HEK293T (cell line): Measurements from ENCODE around the gene CDH4.

Experiments
- CTCF ChIA-PET: fragments of 350-600 bp; formaldehyde crosslinking; extraction: SDS; loops from one replicate; lab custom pipeline; 2021; ENCODE audit warnings: antibody characterized with exemption, inconsistent platforms; lab: Yijun Ruan, JAX
- POLR2A ChIA-PET: fragments of 350-600 bp; formaldehyde crosslinking; extraction: SDS; loops from one replicate; lab custom pipeline; 2020; ENCODE audit warnings: antibody characterized with exemption, inconsistent platforms; lab: Yijun Ruan, JAX
- DNase-seq: peaks from one replicate; pipeline ENCODE4 v3.0.0; 2012; ENCODE audit warnings: mixed read lengths; ENCODE audit errors: extremely low spot score
- ARNT ChIP-seq: fragments of 450-650 bp; IDR thresholded peaks from 2 replicates; pipeline ENCODE4 v1.6.1; 2017; ENCODE audit warnings: mild to moderate bottlenecking
- BHLHE40 ChIP-seq: fragments of 450-650 bp; IDR thresholded peaks from 2 replicates; pipeline ENCODE4 v1.6.1; 2016; ENCODE audit warnings: mild to moderate bottlenecking, moderate library complexity, borderline replicate concordance
- CTBP1 ChIP-seq: fragments of 450-650 bp; IDR thresholded peaks from 2 replicates; pipeline ENCODE4 v1.6.1; 2016; ENCODE audit warnings: borderline replicate concordance
- ELF4 ChIP-seq: fragments of 450-650 bp; IDR thresholded peaks from 2 replicates; pipeline ENCODE4 v1.6.1; 2017; ENCODE audit warnings: antibody characterized with exemption
- FOXA1 ChIP-seq: fragments of 450-650 bp; IDR thresholded peaks from 2 replicates; pipeline ENCODE4 v1.6.1; 2016; ENCODE audit warnings: mild to moderate bottlenecking
- FOXK2 ChIP-seq: fragments of 450-650 bp; IDR thresholded peaks from 2 replicates; pipeline ENCODE4 v1.6.1; 2016; ENCODE audit warnings: mild to moderate bottlenecking
- FOXM1 ChIP-seq: fragments of 450-650 bp; IDR thresholded peaks from 2 replicates; pipeline ENCODE4 v1.6.1; 2017; ENCODE audit warnings: mild to moderate bottlenecking, borderline replicate concordance
- HDGF ChIP-seq: fragments of 450-650 bp; IDR thresholded peaks from 2 replicates; pipeline ENCODE4 v1.6.1; 2017; ENCODE audit warnings: antibody characterized with exemption, borderline replicate concordance
- L3MBTL2 ChIP-seq: fragments of 450-650 bp; conservative IDR thresholded peaks from 2 replicates; pipeline ENCODE4 v1.6.1; 2016; ENCODE audit warnings: mild to moderate bottlenecking
- LEF1 ChIP-seq: fragments of 450-650 bp; IDR thresholded peaks from 2 replicates; pipeline ENCODE4 v1.6.1; 2017; ENCODE audit warnings: mild to moderate bottlenecking, borderline replicate concordance
- NFRKB ChIP-seq: fragments of 450-650 bp; IDR thresholded peaks from 2 replicates; pipeline ENCODE4 v1.6.1; 2016; ENCODE audit warnings: mild to moderate bottlenecking, moderate library complexity
- SP1 ChIP-seq: fragments of 450-650 bp; IDR thresholded peaks from 2 replicates; pipeline ENCODE4 v1.6.1; 2017
- SUZ12 ChIP-seq: fragments of 450-650 bp; IDR thresholded peaks from 2 replicates; pipeline ENCODE4 v1.6.1; 2016; ENCODE audit warnings: mild to moderate bottlenecking
- TARDBP ChIP-seq: fragments of 450-650 bp; IDR thresholded peaks from 2 replicates; pipeline ENCODE4 v1.6.1; 2016
- ZNF384 ChIP-seq: fragments of 450-650 bp; IDR thresholded peaks from 2 replicates; pipeline ENCODE4 v1.6.1; 2016
- TF ChIP-seq, protein P1 (sequence below): fragments of 450-650 bp; IDR thresholded peaks from 2 replicates; pipeline ENCODE4 v1.6.1; 2016

CDH4 gene

DNA sequence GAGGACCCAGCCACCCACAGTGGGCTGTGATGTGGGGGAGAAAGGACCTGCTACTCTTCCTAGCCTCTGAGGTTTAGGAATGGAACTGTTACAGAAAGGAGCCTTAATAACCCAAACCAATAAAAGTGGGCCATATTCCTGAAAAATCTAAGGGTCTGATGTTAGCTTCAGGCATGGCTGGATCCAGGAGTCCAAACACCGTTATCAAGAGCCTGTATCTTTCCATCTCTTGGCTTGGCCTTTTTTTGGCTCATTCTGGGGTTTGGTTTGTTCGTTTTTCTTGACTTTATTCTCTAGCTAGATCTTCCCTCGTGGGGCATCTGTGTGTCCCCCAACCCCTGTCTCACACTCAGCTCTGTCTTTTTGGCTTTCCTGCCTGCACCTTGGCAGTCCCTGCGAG lies 38.7 kb downstream of the CDH4 start:
- TF ChIP-seq FOXM1, result no peak
- no peak for TF ChIP-seq FOXA1
- no peak for TF ChIP-seq NFRKB
- TF ChIP-seq, protein P1, sequence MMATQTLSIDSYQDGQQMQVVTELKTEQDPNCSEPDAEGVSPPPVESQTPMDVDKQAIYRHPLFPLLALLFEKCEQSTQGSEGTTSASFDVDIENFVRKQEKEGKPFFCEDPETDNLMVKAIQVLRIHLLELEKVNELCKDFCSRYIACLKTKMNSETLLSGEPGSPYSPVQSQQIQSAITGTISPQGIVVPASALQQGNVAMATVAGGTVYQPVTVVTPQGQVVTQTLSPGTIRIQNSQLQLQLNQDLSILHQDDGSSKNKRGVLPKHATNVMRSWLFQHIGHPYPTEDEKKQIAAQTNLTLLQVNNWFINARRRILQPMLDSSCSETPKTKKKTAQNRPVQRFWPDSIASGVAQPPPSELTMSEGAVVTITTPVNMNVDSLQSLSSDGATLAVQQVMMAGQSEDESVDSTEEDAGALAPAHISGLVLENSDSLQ, result no peak
- POLR2A ChIA-PET, result no interaction called here
- CTCF ChIA-PET, result interaction anchor here (0.6 kb wide), 1 partner anchor 13 kb away, joined by 3 read pairs; no protein-coding TSS in a partner anchor
- DNase-seq, result no peak

DNA sequence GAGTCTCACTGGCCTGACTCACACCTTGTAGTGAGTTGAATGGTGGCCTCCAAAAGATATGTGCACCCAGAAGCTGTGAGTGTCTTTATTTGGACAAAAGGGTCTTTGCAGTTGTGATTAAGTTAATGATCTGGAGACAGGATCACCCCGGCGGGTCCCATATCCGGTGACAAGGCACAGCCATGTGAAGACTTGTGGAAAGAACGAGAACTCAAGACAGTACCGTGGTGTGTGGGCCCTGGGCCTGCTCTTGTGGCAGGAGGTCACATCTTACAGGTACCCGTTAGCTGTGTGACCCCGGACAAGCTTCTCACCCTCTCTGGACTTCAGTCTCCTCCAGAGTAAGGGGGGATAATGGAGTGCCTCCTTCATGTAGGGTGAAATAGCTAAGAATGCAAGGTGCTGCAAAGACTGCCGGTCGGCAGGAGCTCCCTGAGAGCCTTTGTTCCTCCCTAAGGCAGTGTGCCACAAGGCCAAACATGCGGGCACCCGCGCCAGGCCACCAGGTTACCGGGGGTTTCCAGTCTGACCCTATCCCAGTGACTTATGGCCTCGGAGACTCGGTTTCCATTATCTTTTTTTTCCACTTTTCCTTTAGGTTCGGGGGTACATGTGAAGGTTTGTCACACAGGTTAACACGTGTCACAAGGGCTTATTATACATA lies 39.2 kb downstream of the CDH4 start:
- TF ChIP-seq HDGF (no peak), SUZ12 (no peak), LEF1 (no peak), FOXK2 (no peak), BHLHE40 (no peak), NFRKB (no peak), FOXM1 (no peak), SP1 (no peak), TARDBP (no peak)
- TF ChIP-seq, protein P1, result no peak
- ChIA-PET CTCF (interaction anchor here (0.6 kb wide), 1 partner anchor 12 kb away, joined by 3 read pairs; no protein-coding TSS in a partner anchor), POLR2A (no interaction called here)
- no peak for DNase-seq

DNA sequence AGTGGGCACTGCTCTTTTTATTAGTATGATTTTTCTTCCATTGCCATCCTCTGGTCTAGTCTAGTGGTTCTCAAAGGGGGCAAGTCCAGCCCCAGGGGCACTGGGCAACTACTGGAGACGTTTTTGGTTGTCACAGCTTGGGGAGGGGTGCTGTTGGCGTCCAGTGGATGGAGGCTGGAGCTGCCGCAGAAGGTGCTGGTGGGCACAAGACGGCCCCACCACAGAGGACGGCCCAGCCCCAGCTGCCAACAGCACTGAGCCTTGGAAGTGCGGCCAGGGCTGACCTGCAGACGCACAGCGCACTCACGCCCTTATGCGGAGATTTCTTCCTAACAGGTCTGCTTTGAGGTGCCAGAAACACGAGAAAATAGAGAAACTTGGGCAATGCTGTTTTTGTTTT lies 40.3 kb downstream of the CDH4 start:
- TF ChIP-seq ARNT, result no peak
- no peak for TF ChIP-seq NFRKB
- TF ChIP-seq SP1, result no peak
- no peak for TF ChIP-seq FOXA1
- no peak for TF ChIP-seq L3MBTL2
- TF ChIP-seq FOXM1, result no peak
- TF ChIP-seq, protein P1, result no peak
- TF ChIP-seq SUZ12, result no peak
- TF ChIP-seq CTBP1, result no peak
- TF ChIP-seq ZNF384, result no peak
- no peak for TF ChIP-seq HDGF
- no peak for TF ChIP-seq BHLHE40
- TF ChIP-seq LEF1, result no peak
- TF ChIP-seq FOXK2, result no peak
- TF ChIP-seq TARDBP, result no peak
- TF ChIP-seq ELF4, result no peak
- POLR2A ChIA-PET, result no interaction called here
- CTCF ChIA-PET, result no interaction called here
- no peak for DNase-seq

DNA sequence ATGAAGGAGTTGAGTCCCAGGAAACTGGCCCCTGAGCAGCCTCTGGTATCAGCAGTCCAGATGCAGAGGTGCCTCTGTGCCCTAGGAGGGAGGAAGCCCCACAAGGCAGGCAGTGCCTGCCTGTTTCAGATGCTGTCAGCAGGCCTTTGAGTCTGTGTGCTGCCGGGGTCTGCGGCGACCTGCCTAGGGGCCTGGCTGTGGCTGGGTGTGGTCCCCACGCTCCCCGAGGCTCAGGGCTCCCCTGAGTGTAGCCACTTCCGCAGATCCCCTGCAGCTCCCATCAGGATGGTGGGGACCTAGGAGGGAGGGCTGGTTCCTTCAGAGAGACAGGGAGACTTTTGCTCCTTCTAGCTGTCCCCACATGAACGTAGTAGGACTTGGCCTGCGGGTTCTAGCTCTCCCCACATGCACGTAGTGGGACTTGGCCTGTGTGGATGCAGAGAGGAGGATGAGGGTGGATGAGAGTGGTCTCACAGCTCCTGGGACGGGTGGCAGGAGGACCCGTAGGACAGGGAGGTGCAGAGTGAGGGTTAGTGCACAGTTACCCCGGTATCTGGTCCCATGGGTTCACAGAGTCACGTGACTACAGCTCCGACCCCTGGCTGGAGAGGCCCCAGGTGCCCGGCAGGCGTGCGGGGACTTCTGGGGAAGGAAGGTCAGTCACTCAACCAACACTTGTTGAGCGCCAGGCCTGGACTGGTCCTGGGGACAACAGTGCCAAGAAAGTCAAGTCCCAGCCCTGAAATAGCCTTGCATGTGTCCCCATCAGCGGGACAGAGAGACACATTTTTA lies 41.0 kb downstream of the CDH4 start:
- no peak for TF ChIP-seq ARNT
- no peak for TF ChIP-seq NFRKB
- no peak for TF ChIP-seq FOXM1
- TF ChIP-seq, protein P1, result no peak
- TF ChIP-seq HDGF, result no peak
- TF ChIP-seq SUZ12, result no peak
- no peak for TF ChIP-seq ZNF384
- TF ChIP-seq TARDBP, result no peak
- TF ChIP-seq ELF4, result no peak
- no peak for TF ChIP-seq CTBP1
- TF ChIP-seq SP1, result no peak
- CTCF ChIA-PET, result no interaction called here
- POLR2A ChIA-PET, result no interaction called here
- no peak for DNase-seq

DNA sequence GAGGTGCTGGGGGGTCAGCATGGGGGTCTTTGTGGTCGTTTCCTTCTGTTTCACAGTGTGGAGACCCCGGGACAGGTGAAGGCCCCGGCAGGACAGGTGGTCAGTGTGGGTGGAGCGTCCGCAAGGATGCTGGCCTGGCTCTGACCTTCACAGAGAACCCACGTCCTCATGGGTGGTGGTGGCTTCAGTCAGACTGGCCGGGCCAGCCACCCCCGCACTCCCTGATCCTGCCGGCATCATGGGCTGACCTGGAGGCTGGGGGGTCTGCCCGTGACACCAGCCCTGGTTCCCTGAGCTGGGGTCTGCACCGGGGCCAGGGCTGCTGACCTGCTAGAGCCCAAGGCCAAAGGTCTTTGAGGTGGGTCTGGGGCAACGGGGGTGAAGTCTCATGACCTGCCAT lies 41.9 kb downstream of the CDH4 start:
- TF ChIP-seq FOXK2, result no peak
- TF ChIP-seq L3MBTL2, result no peak
- TF ChIP-seq FOXA1, result no peak
- POLR2A ChIA-PET, result no interaction called here
- CTCF ChIA-PET, result no interaction called here
- no peak for DNase-seq

DNA sequence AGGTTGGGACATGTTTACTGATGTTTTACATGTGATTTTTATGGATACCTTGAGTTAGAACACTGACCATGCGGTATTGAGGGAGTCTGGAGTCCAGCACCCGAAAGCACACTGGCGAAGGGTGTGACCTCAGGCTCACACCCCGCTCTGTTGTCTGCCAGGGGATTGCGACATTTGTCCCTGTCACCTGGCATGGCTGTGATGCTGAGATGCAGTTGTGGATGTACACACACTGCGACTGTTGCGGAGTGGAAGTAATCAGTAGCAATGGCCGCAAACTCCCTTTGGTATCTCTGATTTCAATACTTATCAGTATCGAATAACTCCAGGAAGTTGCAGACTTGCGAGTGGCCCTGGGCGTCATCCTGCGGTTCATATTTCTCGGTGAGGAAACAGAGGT lies 43.2 kb downstream of the CDH4 start:
- POLR2A ChIA-PET, result no interaction called here
- DNase-seq, result no peak
- no peak for TF ChIP-seq L3MBTL2
- CTCF ChIA-PET, result no interaction called here
